Measurements from ENCODE around the gene CEACAM19.

The CEACAM19 gene

DNA sequence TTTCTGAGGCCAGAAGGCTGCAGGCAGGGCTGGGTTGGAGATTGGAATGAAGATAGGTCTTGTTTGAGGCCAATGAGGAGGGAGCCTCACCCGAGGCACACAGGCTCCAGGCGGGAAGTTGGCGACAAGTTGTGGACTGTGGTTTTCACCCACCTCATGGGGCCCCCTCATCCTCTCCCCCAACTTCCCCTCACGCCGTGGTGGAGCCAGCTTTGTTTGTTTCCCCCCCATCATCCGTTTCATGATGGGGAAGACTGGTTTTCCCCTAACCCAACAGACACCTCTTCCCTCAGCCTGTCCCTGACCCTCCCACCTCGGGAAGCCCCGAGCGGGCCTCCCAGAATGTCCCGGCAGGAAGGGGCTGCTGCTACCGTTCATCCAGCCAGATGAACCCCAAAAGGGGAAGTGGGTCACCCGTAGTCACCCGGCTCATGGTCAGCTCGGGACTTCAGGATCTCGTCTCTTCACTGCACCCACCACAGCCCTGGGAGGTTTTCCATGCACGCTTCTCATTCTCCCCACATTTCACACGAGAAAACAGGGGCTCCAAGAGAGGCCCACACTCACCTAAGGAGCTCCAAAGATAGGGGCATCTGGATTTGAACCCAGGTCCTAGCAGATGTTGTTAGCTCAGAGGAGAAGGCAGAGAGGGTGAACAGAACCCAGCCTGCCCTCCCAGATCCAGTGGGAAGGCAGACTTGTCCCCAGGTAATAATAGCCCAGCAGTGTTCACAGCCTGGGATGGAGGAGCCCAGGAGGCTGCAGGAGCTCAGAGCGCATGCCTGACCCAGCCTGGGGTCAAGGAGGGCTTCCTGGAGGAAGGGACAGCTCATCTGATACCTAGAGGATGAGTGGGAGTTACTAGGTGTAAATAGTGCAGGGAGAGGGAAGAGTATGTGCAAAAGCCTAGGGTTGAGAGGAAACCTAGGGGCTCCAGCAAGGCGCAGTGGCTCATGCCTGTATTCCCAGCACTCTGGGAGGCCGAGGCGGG lies 51.1 kb downstream of the CEACAM19 start:
- no peak for DNase-seq
- no peaks in the 10 kb centered on the region for H3K36me3 ChIP-seq (replicated peaks)
- TF ChIP-seq, protein P1, sequence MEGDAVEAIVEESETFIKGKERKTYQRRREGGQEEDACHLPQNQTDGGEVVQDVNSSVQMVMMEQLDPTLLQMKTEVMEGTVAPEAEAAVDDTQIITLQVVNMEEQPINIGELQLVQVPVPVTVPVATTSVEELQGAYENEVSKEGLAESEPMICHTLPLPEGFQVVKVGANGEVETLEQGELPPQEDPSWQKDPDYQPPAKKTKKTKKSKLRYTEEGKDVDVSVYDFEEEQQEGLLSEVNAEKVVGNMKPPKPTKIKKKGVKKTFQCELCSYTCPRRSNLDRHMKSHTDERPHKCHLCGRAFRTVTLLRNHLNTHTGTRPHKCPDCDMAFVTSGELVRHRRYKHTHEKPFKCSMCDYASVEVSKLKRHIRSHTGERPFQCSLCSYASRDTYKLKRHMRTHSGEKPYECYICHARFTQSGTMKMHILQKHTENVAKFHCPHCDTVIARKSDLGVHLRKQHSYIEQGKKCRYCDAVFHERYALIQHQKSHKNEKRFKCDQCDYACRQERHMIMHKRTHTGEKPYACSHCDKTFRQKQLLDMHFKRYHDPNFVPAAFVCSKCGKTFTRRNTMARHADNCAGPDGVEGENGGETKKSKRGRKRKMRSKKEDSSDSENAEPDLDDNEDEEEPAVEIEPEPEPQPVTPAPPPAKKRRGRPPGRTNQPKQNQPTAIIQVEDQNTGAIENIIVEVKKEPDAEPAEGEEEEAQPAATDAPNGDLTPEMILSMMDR (IDR thresholded peaks at IDR 0.05; ENCODE audit: low read depth, low read length, missing control alignments) = no peak
- no peak overlapping the region for H3K4me3 ChIP-seq (ENCODE audit: low read depth, low read length)
- in situ Hi-C loops (cut with HindIII; ENCODE audit: low pct_ligation_motif_present, low sequenced_read_pairs) = no loop called here
- H3K27me3 ChIP-seq (replicated peaks) = no peaks in the 10 kb centered on the region
- H3K27ac ChIP-seq = no peak overlapping the region

DNA sequence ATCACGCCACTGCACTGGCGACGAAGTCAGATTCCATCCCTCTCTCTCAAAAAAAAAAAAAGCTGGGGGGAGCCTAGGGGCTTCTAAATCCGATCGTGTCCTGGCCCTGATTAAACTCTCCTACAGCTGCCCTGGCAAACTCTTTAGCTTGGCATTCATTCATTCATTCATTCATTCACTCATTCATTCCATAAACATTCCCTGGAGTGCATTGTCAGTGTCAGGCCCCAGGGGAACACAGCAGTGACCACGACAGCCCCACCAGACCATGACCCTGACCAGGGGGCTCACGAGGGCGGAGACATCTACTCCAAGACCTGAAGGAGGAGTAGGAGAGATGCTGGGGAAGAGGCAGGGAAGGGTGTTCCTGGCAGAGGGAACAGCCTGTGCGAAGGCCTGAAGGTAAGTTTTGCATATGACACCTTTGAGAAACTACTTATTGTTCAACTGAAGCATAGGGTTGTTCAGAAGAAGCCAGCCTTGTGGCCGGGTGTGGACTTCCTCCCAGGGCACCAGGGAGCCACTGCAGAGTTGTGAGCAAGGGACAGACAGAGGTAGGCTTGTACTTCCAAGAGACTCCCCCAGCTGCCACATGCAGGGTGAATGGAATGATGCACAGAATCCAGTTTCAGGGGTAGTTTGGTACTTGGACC lies 52.1 kb downstream of the CEACAM19 start:
- no peak for DNase-seq
- Histone ChIP-seq H3K27ac (no peak overlapping the region), H3K4me3 (ENCODE audit: low read depth, low read length) (no peak overlapping the region), H3K27me3 (replicated peaks) (no peaks in the 10 kb centered on the region), H3K36me3 (replicated peaks) (no peaks in the 10 kb centered on the region)
- in situ Hi-C loops (cut with HindIII; ENCODE audit: low pct_ligation_motif_present, low sequenced_read_pairs) = no loop called here
- TF ChIP-seq, protein P1 (IDR thresholded peaks at IDR 0.05; ENCODE audit: low read depth, low read length, missing control alignments) = no peak

DNA sequence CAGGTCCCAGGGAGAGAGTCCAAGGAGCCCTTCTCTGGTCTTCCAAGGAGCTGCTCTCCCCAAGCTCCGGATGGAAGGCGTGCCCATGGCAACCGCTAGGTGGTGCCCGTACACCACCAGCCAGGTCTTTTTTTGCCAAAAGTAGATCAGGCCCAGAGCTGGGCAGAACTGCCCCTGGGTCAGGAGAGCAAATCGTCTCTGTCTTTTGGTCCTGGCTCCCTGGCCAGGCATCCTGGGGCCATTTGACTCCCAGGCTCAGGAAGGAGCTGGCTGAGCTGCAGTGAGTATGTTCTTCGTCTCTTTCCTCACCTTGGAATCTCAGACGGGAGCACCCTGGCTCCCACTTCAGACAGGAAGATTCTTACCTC lies 52.7 kb downstream of the CEACAM19 start:
- peak overlapping the region; percentile 19 for H3K27ac ChIP-seq
- in situ Hi-C loops (cut with HindIII; ENCODE audit: low pct_ligation_motif_present, low sequenced_read_pairs) = no loop called here

DNA sequence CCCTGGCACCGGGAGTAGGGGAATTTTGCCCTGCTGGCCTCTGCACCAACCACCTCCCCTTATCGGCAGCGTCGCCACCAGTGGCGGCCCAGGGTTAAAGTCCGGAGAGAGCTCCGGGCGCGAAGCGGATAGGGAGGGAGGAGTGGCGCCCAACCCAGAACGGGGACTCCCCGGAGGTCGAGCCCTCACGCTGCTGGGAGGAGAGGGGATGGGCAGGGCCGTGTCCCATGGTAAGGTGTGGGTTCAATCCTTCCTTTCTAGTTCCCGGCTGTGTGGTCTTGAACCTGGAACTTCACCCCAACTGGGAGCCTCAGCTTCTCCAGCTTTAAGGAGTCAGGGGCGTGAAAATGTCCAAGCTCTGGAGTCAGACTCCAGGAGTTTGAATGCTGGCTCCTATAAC lies 54.0 kb downstream of the CEACAM19 start:
- no peak for DNase-seq
- H3K36me3 ChIP-seq (replicated peaks) = no peaks in the 10 kb centered on the region
- in situ Hi-C loops (cut with HindIII; ENCODE audit: low pct_ligation_motif_present, low sequenced_read_pairs) = no loop called here
- H3K27me3 ChIP-seq (replicated peaks) = no peaks in the 10 kb centered on the region
- no peak overlapping the region for H3K27ac ChIP-seq
- H3K4me3 ChIP-seq (ENCODE audit: low read depth, low read length) = no peak overlapping the region
- TF ChIP-seq, protein P1 (IDR thresholded peaks at IDR 0.05; ENCODE audit: low read depth, low read length, missing control alignments) = no peak

More for the DNA sequence above, 52.7 kb downstream of the CEACAM19 start:
- no peaks in the 10 kb centered on the region for H3K27me3 ChIP-seq (replicated peaks)
- TF ChIP-seq, protein P1 (IDR thresholded peaks at IDR 0.05; ENCODE audit: low read depth, low read length, missing control alignments) = peak; percentile 98
- DNase-seq = peak; percentile 62
- no peaks in the 10 kb centered on the region for H3K36me3 ChIP-seq (replicated peaks)
- no peak overlapping the region for H3K4me3 ChIP-seq (ENCODE audit: low read depth, low read length)

DNA sequence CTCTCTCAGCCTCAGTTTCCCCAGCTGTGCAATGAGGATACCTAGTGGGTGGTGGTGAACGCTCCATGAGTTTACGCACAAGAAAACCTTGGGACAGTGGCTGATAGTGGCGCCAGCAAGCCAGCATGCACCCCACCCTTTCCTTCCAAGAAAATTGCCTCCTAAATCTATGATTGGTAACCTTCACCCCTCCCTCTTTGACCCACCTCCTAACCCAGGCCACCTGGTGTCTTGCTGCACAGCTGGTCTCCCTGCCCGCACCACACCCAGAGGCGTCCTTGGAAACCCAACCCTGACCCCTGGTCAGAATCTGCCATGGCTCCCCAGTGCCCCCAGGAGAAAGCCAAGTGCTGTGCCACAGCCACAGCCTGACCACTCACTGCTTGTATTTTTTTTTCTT lies 54.4 kb downstream of the CEACAM19 start:
- in situ Hi-C loops (cut with HindIII; ENCODE audit: low pct_ligation_motif_present, low sequenced_read_pairs) = no loop called here
- TF ChIP-seq, protein P1 (IDR thresholded peaks at IDR 0.05; ENCODE audit: low read depth, low read length, missing control alignments) = no peak
- no peaks in the 10 kb centered on the region for H3K27me3 ChIP-seq (replicated peaks)
- DNase-seq = no peak
- no peaks in the 10 kb centered on the region for H3K36me3 ChIP-seq (replicated peaks)
- H3K27ac ChIP-seq = no peak overlapping the region
- H3K4me3 ChIP-seq (ENCODE audit: low read depth, low read length) = no peak overlapping the region

Measured in brain microvascular endothelial cell (primary cell).